ENCODE data around the gene UBR2.

UBR2 gene

GRCh38 chr6:42532038-42532669 is 31.7 kb upstream of the UBR2 start:
- Histone ChIP-seq H3K4me2 (ENCODE audit: insufficient read depth, low read length) (no peak overlapping the region), H2AFZ (ENCODE audit: low read depth, low read length) (no peak overlapping the region), H3K27ac (ENCODE audit: low read length) (no peak overlapping the region), H3K27me3 (ENCODE audit: insufficient read depth, low read length, poor library complexity) (peaks cover 3% of the 10 kb centered on the region), H3K36me3 (ENCODE audit: insufficient read depth, low read length) (no peaks in the 10 kb centered on the region), H3K9me3 (ENCODE audit: insufficient read depth, low read length, severe bottlenecking) (no peaks in the 10 kb centered on the region), H3K79me2 (ENCODE audit: insufficient read depth, low read length) (no peaks in the 10 kb centered on the region), H3K4me3 (ENCODE audit: low read depth in 1 of 2, low read length in 2 of 2) (no peak overlapping the region), H3K4me1 (ENCODE audit: insufficient read depth, low read length) (no peaks in the 10 kb centered on the region), H3K9ac (ENCODE audit: low read depth, low read length) (no peak overlapping the region), H4K20me1 (ENCODE audit: insufficient read depth, low read length) (no peaks in the 10 kb centered on the region)
- ATAC-seq (ENCODE audit: insufficient read depth, low read depth) (peak; percentile 70; the same call in 2 of the 3 replicates), DNase-seq (peak; percentile 23)
- peak; percentile 82 for TF ChIP-seq CTCF (IDR thresholded peaks at IDR 0.05; ENCODE audit: borderline replicate concordance, extremely low read depth, low read length, poor library complexity, severe bottlenecking)
- no peak for TF ChIP-seq EZH2 (IDR thresholded peaks at IDR 0.05; ENCODE audit: borderline replicate concordance, low read depth, low read length, severe bottlenecking)

GRCh38 chr6:42533794-42534193 is 30.0 kb upstream of the UBR2 start:
- TF ChIP-seq CTCF (IDR thresholded peaks at IDR 0.05; ENCODE audit: borderline replicate concordance, extremely low read depth, low read length, poor library complexity, severe bottlenecking) (no peak), EZH2 (IDR thresholded peaks at IDR 0.05; ENCODE audit: borderline replicate concordance, low read depth, low read length, severe bottlenecking) (no peak)
- ATAC-seq (ENCODE audit: insufficient read depth, low read depth) = no peak
- H3K4me3 ChIP-seq (ENCODE audit: low read depth in 1 of 2, low read length in 2 of 2) = no peak overlapping the region

GRCh38 chr6:42537536-42537935 is 26.3 kb upstream of the UBR2 start:
- DNase-seq (no peak), ATAC-seq (ENCODE audit: insufficient read depth, low read depth) (no peak)
- no peaks in the 10 kb centered on the region for H4K20me1 ChIP-seq (ENCODE audit: insufficient read depth, low read length)
- no peaks in the 10 kb centered on the region for H3K27me3 ChIP-seq (ENCODE audit: insufficient read depth, low read length, poor library complexity)
- no peak overlapping the region for H3K27ac ChIP-seq (ENCODE audit: low read length)
- H3K4me2 ChIP-seq (ENCODE audit: insufficient read depth, low read length) = no peak overlapping the region
- no peaks in the 10 kb centered on the region for H3K36me3 ChIP-seq (ENCODE audit: insufficient read depth, low read length)
- TF ChIP-seq EZH2 (IDR thresholded peaks at IDR 0.05; ENCODE audit: borderline replicate concordance, low read depth, low read length, severe bottlenecking) = no peak
- no peak for TF ChIP-seq CTCF (IDR thresholded peaks at IDR 0.05; ENCODE audit: borderline replicate concordance, extremely low read depth, low read length, poor library complexity, severe bottlenecking)
- H2AFZ ChIP-seq (ENCODE audit: low read depth, low read length) = no peak overlapping the region
- H3K79me2 ChIP-seq (ENCODE audit: insufficient read depth, low read length) = no peaks in the 10 kb centered on the region
- H3K9me3 ChIP-seq (ENCODE audit: insufficient read depth, low read length, severe bottlenecking) = no peaks in the 10 kb centered on the region
- no peak overlapping the region for H3K9ac ChIP-seq (ENCODE audit: low read depth, low read length)
- H3K4me3 ChIP-seq (ENCODE audit: low read depth in 1 of 2, low read length in 2 of 2) = no peak overlapping the region
- no peaks in the 10 kb centered on the region for H3K4me1 ChIP-seq (ENCODE audit: insufficient read depth, low read length)

More at GRCh38 chr6:42533794-42534193, 30.0 kb upstream of the UBR2 start:
- no peak overlapping the region for H3K4me2 ChIP-seq (ENCODE audit: insufficient read depth, low read length)
- H3K9me3 ChIP-seq (ENCODE audit: insufficient read depth, low read length, severe bottlenecking) = no peaks in the 10 kb centered on the region
- no peaks in the 10 kb centered on the region for H3K36me3 ChIP-seq (ENCODE audit: insufficient read depth, low read length)
- H3K27me3 ChIP-seq (ENCODE audit: insufficient read depth, low read length, poor library complexity) = peaks cover 3% of the 10 kb centered on the region
- H3K9ac ChIP-seq (ENCODE audit: low read depth, low read length) = no peak overlapping the region
- no peak overlapping the region for H2AFZ ChIP-seq (ENCODE audit: low read depth, low read length)
- no peak overlapping the region for H3K27ac ChIP-seq (ENCODE audit: low read length)
- no peaks in the 10 kb centered on the region for H3K79me2 ChIP-seq (ENCODE audit: insufficient read depth, low read length)
- no peak for DNase-seq
- H3K4me1 ChIP-seq (ENCODE audit: insufficient read depth, low read length) = no peaks in the 10 kb centered on the region
- no peaks in the 10 kb centered on the region for H4K20me1 ChIP-seq (ENCODE audit: insufficient read depth, low read length)
